GM10248 (cell line): ENCODE data around the gene HEATR5A.
A peak's percentile ranks its signal among the peaks of the same experiment; 100 is the strongest.
"Not testable (repeated sequence)": the region's sequence is repeated elsewhere in the genome, so short reads cannot be mapped to it uniquely, and the experiment has no call there.

ENCODE experiments used
- CTCF ChIA-PET: fragments of 300-600 bp; sonication (Branson Sonifier 250); formaldehyde crosslinking; extraction: SDS; loops from one replicate; lab custom pipeline; 2021; ENCODE audit warnings: antibody characterized with exemption; lab: Yijun Ruan, JAX
- POLR2A ChIA-PET: fragments of 350-650 bp; sonication (Branson Sonifier 250); formaldehyde crosslinking; extraction: SDS; loops from one replicate; lab custom pipeline; 2020; ENCODE audit warnings: antibody characterized with exemption; lab: Yijun Ruan, JAX
- DNase-seq: peaks from one replicate; pipeline ENCODE4 v3.0.0; 2012; ENCODE audit errors: extremely low spot score
- TF ChIP-seq, protein P1 (sequence below): IDR thresholded peaks from 2 replicates; pipeline ENCODE4 v1.5.1; 2012; ENCODE audit warnings: mild to moderate bottlenecking, low read depth; ENCODE audit errors: extremely low read depth, missing control alignments, control extremely low read depth

The HEATR5A gene

GRCh38 chr14:31340297-31341063, 79.9 kb downstream of the HEATR5A start:
- TF ChIP-seq, protein P1, sequence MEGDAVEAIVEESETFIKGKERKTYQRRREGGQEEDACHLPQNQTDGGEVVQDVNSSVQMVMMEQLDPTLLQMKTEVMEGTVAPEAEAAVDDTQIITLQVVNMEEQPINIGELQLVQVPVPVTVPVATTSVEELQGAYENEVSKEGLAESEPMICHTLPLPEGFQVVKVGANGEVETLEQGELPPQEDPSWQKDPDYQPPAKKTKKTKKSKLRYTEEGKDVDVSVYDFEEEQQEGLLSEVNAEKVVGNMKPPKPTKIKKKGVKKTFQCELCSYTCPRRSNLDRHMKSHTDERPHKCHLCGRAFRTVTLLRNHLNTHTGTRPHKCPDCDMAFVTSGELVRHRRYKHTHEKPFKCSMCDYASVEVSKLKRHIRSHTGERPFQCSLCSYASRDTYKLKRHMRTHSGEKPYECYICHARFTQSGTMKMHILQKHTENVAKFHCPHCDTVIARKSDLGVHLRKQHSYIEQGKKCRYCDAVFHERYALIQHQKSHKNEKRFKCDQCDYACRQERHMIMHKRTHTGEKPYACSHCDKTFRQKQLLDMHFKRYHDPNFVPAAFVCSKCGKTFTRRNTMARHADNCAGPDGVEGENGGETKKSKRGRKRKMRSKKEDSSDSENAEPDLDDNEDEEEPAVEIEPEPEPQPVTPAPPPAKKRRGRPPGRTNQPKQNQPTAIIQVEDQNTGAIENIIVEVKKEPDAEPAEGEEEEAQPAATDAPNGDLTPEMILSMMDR: no peak
- ChIA-PET POLR2A (no interaction called here), CTCF (no interaction called here)
- no peak for DNase-seq

- no peak for DNase-seq
- ChIA-PET CTCF (no interaction called here), POLR2A (no interaction called here)
- TF ChIP-seq, protein P1: no peak
These were observed 80.6 kb downstream of the HEATR5A start for GRCh38 chr14:31339743-31340142.

GRCh38 chr14:31337331-31337730, 83.0 kb downstream of the HEATR5A start:
- TF ChIP-seq, protein P1: no peak

DNA sequence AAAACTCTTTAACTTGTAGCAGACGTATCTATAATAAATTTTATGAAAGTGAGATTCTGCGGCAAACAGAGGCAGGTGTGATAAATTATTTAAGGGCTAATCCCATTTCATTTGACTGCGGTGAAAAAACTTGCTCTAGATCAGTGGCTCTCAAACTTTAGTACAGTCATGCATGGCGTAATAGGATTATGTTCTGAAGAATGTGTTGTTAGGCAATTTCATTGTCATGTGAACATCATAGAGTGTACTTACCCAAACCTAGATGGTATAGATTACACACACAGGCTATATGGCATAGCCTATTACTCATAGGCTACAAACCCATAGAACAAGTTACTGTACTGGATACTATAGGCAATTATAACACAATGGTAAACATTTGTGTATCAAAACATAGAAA, 83.7 kb downstream of the HEATR5A start:
- ChIA-PET CTCF (interaction anchor here (1.4 to 1.8 kb wide), 3 partner anchors 10 to 17 kb away, joined by 4 to 10 read pairs (median 4); no protein-coding TSS in a partner anchor), POLR2A (no interaction called here)
- TF ChIP-seq, protein P1: no peak
- no peak for DNase-seq

More at GRCh38 chr14:31337331-31337730, 83.0 kb downstream of the HEATR5A start:
- ChIA-PET CTCF (interaction anchor here (1.4 kb wide), 1 partner anchor 9 kb away, joined by 10 read pairs; no protein-coding TSS in a partner anchor), POLR2A (no interaction called here)
- no peak for DNase-seq

GRCh38 chr14:31331395-31331794, 89.0 kb downstream of the HEATR5A start:
- POLR2A ChIA-PET, DNase-seq, CTCF ChIA-PET: not testable (repeated sequence)

DNA sequence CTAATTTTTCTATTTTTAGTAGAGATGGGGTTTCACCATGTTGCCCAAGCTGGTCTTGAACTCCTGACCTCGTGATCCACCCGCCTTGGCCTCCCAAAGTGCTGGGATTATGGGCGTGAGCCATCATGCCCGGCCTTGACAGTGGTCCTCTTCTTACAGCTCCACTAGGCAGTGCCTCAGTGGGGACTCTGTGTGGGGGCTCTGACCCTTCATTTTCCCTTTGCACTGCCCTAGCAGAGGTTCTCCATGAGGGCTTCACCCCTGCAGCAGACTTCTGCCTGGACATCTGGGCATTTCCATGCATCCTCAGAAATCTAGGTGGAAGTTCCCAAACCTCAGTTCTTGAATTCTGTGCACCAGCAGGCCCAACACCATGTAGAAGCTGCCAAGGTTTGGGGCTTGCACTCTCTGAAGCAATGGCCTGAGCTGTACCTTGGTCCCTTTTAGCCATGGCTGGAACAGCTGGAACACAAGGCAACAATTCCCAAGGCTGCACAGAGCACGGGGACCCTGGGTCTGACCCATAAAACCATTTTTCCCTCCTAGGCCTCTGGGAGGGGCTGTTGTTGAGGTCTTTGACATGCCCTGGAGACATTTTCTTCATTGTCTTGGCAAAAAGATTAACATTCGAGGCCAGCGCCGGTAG, 90.4 kb downstream of the HEATR5A start:
- DNase-seq, POLR2A ChIA-PET: not testable (repeated sequence)
- CTCF ChIA-PET: interaction anchor here (1.4 kb wide), 1 partner anchor 9 kb away, joined by 4 read pairs; no protein-coding TSS in a partner anchor

GRCh38 chr14:31326111-31326510, 94.2 kb downstream of the HEATR5A start:
- no peak for DNase-seq
- TF ChIP-seq, protein P1: peak; percentile 25
- CTCF ChIA-PET: interaction anchor here (0.8 to 1.2 kb wide), 3 partner anchors 10 to 219 kb away, joined by 3 to 4 read pairs (median 3); no protein-coding TSS in a partner anchor
- POLR2A ChIA-PET: no interaction called here
